DMS153 (cell line): ENCODE results near the gene OSBPL2.

Experiments used
- DNase-seq: peaks from one replicate; lab custom pipeline; 2025; lab: John Stamatoyannopoulos, UW

The OSBPL2 gene

DNA sequence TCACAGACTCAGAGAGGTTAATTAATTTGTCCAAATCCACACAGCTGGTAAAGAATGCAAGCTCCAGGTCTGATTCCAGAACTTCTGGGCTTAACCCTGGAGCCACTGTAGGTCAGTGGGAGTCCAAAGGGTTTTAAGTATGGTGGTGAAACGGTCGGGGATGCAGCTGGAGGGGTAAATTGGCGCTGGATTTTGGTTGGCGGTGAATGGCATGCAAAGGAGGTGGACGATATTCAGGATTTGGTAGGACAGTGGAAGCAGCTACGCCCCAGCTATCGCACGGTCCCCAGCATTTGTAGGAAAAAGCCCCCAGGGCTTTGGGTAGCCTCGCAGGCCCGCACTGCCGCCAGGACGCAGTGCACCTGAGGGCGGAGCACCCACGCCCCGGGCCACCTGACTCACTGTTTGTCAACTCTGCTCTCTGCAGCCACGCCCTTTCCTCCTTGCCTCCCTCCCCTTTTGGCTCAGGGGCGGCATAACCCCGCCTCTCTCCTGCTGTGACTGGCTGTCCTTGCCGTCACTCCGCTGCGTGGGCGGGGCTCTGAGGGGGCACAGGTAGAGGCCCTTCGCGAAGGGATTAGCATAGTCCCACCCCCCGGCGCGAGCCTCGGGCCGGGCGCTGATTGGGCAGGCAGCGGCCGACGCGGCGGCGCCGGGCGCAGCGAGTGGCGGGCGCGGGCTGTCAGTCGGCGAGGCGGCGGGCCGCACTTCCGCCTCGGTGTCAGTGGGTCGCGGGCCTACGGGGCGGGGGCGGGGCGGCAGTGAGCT lies at the start of gene OSBPL2:
TSS of gene OSBPL2 (plus strand) at position 721 of the 768 bp plus-strand sequence. CDS start 17,664 bp downstream, outside the sequence.
- DNase-seq, result peak; percentile 99

GRCh38 chr20:62190639-62191411 lies 47.5 kb upstream of the OSBPL2 start:
- DNase-seq, result no peak

DNA sequence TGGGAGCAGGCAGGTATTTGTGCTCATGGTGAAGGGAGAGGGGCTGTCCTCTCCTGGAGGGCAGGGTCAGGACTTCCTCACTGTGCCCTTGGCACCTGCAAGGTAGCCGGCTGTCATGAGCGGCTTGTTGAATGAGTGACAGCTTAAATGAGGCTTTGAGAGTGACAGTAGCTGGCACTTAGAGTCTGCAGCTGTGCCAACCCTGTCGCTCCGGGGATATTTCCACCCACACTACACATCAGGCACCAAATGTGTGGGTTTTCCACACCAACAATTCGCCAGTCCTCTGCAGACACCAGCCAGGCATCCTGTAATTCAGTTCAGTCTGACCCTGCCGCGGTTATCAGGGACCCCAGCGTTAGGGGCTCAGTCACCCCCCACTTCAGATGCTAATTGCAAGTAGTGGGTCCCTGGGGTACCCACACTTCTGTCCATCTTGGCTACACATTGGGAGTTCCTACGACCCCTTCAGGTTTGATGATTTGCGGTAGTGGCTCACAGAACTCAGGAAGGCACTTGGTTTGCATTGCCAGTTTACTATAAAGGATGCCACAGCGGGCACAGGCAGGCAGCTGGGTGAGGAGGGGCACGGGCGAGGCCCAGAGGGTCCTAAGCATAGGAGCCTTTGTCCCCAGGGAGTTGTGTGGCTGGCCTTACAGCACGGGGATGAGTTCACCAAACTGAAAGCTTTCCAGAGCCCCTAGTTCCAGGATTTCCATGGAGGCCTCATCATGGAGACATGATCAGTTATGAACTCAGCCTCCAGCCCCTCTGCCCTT lies 46.4 kb upstream of the OSBPL2 start:
- no peak for DNase-seq

DNA sequence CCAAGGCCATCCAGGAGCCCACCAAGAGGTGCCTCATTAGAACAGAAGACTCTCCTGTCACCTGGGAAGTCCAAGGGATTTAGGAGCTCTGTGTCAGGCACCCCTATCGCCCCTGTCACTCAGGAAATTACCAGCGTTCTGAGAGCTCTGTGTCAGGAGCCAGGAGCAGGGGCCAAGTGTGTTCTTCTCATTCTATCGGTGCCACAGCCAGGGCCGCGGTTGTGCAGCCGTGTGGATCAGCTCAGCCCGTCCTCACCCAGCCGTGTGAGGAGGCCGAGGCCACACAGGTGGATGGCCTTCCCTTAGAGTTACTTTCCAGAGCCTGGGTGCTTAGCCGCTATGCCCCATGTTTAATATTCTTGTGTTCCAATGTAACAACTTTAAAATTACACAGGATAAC lies 45.7 kb upstream of the OSBPL2 start:
- no peak for DNase-seq

GRCh38 chr20:62193079-62194025 lies 45.0 kb upstream of the OSBPL2 start:
- no peak for DNase-seq

- no peak for DNase-seq
Measured at GRCh38 chr20:62195075-62195405, 43.3 kb upstream of the OSBPL2 start.

DNA sequence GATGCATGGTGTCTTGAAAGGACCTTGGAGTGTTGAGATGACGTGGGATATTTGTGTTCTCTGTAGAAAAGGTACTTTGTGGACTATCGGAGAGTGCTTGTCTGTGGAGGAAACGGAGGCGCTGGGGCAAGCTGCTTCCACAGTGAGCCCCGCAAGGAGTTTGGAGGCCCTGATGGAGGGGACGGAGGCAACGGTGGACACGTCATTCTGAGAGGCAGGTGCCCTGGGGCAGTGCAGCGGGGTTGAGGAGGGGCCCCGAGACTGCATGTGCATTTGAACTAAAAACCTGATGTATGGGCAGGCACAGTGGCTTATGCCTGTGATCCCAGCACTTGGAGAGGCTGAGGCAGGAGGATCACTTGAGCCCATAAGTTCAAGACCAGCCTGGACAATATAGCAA lies 42.6 kb upstream of the OSBPL2 start:
- DNase-seq, result no peak

DNA sequence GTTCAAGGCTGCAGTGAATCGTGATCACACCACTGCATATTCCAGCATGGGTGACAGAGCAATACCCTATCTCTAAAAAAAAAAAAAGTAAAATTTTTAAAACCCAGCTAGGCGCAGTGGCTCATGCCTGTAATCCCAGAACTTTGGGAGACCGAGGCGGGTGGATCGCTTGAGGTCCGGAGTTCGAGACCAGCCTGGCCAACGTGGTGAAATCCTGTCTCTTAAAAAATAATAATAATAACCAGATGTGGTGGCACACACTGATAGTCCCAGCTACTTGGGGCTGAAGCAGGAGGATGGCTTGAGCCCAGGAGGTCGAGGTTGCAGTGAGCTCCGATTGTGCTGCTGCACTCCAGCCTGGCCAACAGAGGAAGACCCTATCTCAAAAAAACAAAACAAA lies 42.0 kb upstream of the OSBPL2 start:
- DNase-seq, result no peak

DNA sequence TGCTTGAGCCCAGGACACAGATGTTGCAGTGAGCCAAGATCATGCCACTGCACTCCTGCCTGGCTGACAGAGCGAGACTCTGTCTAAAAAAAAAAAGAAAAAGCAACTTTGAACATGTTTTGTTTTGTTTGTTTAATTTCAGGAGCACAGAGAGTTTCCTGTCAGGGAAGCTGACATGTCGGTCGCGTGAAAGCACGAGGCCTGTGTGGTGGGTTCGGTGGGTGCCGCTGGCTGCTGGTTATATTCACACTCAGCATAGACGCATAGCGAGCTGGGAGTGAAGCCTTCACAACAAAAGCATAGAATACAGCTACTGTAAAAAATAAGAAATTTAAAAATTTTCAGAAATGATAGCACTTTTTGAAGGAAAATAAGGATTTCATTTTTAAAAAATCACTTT lies 41.0 kb upstream of the OSBPL2 start:
- no peak for DNase-seq

DNA sequence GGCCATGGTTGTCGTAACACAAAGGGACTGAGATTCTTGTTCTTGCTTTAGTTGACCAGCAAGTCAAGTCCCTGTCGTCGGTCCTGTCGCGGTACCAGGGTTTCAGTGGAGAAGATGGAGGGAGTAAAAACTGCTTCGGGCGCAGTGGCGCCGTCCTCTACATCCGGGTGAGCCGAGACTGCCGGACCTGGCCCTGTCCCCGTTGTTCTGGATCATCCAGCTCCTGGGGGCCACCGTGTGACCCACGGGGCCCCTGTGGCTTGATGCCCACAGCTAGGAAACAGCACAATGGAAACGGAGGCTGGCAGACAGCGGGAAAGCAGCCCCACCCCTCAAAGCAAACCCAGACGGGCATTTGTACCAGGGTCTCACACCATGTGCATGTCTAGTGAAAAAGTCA lies 40.5 kb upstream of the OSBPL2 start:
- DNase-seq, result no peak

- no peak for DNase-seq
Measured at GRCh38 chr20:62198496-62198895, 39.8 kb upstream of the OSBPL2 start.

- DNase-seq, result no peak
Measured at GRCh38 chr20:62198931-62199330, 39.4 kb upstream of the OSBPL2 start.

GRCh38 chr20:62200491-62201172 lies 37.7 kb upstream of the OSBPL2 start:
- no peak for DNase-seq

- no peak for DNase-seq
Measured at GRCh38 chr20:62201173-62202082, 36.9 kb upstream of the OSBPL2 start.

GRCh38 chr20:62202083-62202395 lies 36.3 kb upstream of the OSBPL2 start:
- no peak for DNase-seq

GRCh38 chr20:62202676-62203377 lies 35.5 kb upstream of the OSBPL2 start:
- DNase-seq, result no peak

GRCh38 chr20:62203378-62204030 lies 34.8 kb upstream of the OSBPL2 start:
- no peak for DNase-seq

GRCh38 chr20:62205618-62206387 lies 32.5 kb upstream of the OSBPL2 start:
- no peak for DNase-seq
